Measurements from ENCODE around the gene LHX3.
A peak's percentile ranks its signal among the peaks of the same experiment; 100 is the strongest.

LHX3 gene

DNA sequence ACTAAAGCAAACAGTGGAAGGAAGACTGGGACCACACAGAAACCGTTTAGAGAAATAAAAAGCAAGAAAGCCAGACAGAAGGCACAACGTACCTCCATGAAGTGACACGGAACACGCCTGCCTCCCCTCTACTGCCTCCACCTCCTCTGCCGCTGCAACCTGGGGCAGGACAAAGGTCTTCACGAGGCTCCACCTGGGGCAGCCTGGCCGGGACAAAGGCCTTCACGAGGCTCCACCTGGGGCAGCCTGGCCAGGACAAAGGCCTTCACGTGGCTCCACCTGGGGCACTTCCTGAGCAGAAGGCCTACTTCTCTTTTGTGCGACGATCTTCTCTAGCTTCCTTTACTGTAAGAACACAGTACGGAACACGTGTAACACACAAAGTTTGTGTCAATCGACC lies 28.9 kb upstream of the LHX3 start:
- TF ChIP-seq, protein P1, sequence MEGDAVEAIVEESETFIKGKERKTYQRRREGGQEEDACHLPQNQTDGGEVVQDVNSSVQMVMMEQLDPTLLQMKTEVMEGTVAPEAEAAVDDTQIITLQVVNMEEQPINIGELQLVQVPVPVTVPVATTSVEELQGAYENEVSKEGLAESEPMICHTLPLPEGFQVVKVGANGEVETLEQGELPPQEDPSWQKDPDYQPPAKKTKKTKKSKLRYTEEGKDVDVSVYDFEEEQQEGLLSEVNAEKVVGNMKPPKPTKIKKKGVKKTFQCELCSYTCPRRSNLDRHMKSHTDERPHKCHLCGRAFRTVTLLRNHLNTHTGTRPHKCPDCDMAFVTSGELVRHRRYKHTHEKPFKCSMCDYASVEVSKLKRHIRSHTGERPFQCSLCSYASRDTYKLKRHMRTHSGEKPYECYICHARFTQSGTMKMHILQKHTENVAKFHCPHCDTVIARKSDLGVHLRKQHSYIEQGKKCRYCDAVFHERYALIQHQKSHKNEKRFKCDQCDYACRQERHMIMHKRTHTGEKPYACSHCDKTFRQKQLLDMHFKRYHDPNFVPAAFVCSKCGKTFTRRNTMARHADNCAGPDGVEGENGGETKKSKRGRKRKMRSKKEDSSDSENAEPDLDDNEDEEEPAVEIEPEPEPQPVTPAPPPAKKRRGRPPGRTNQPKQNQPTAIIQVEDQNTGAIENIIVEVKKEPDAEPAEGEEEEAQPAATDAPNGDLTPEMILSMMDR (IDR thresholded peaks at IDR 0.05; ENCODE audit: low read depth, low read length) = no peak
- TF ChIP-seq POLR2A (IDR thresholded peaks at IDR 0.05; ENCODE audit: extremely low read depth, insufficient read length) (no peak), MYC (IDR thresholded peaks at IDR 0.05; ENCODE audit: low read depth, low read length) (no peak)
- TF ChIP-seq, protein P2, sequence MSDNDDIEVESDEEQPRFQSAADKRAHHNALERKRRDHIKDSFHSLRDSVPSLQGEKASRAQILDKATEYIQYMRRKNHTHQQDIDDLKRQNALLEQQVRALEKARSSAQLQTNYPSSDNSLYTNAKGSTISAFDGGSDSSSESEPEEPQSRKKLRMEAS (IDR thresholded peaks at IDR 0.05; ENCODE audit: low read depth, low read length) = no peak
- no peak overlapping the region for H3K4me3 ChIP-seq (ENCODE audit: low read depth, low read length)

GRCh38 chr9:136233411-136233810 lies 28.5 kb upstream of the LHX3 start:
- DNase-seq (ENCODE audit: low read depth) = peak; percentile 34
- TF ChIP-seq, protein P2 (IDR thresholded peaks at IDR 0.05; ENCODE audit: low read depth, low read length) = no peak
- no peak for TF ChIP-seq POLR2A (IDR thresholded peaks at IDR 0.05; ENCODE audit: extremely low read depth, insufficient read length)
- no peak for TF ChIP-seq MYC (IDR thresholded peaks at IDR 0.05; ENCODE audit: low read depth, low read length)
- TF ChIP-seq, protein P1 (IDR thresholded peaks at IDR 0.05; ENCODE audit: low read depth, low read length) = no peak
- no peak overlapping the region for H3K4me3 ChIP-seq (ENCODE audit: low read depth, low read length)

More for the DNA sequence above, 28.9 kb upstream of the LHX3 start:
- no peak for DNase-seq (ENCODE audit: low read depth)

DNA sequence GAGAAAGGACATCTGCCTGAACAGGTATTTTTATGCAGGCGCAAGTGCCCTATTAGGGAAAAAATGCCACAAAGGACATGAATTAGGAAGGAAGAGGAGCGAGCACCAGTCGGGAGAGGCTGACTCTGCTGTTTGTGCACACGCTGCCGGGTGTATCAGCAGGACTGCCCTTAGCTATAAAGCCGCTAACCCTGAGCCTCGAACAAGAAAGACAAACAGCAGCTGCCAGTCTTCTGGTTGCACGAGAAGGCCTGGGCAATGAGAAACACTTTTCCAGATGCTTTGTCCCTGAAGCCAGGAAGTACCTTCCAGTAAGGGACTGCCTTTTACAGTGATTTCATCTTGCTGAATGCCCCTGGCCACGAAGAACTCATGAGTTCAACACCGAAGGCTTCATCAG lies 28.0 kb upstream of the LHX3 start:
- H3K4me3 ChIP-seq (ENCODE audit: low read depth, low read length) = no peak overlapping the region
- TF ChIP-seq, protein P1 (IDR thresholded peaks at IDR 0.05; ENCODE audit: low read depth, low read length) = no peak
- TF ChIP-seq, protein P2 (IDR thresholded peaks at IDR 0.05; ENCODE audit: low read depth, low read length) = no peak
- no peak for TF ChIP-seq MYC (IDR thresholded peaks at IDR 0.05; ENCODE audit: low read depth, low read length)
- DNase-seq (ENCODE audit: low read depth) = no peak

GRCh38 chr9:136231478-136232297 lies 26.8 kb upstream of the LHX3 start:
- no peak for DNase-seq (ENCODE audit: low read depth)
- TF ChIP-seq POLR2A (IDR thresholded peaks at IDR 0.05; ENCODE audit: extremely low read depth, insufficient read length) = no peak
- TF ChIP-seq, protein P1 (IDR thresholded peaks at IDR 0.05; ENCODE audit: low read depth, low read length) = no peak
- no peak for TF ChIP-seq MYC (IDR thresholded peaks at IDR 0.05; ENCODE audit: low read depth, low read length)
- TF ChIP-seq, protein P2 (IDR thresholded peaks at IDR 0.05; ENCODE audit: low read depth, low read length) = no peak
- H3K4me3 ChIP-seq (ENCODE audit: low read depth, low read length) = no peak overlapping the region

GRCh38 chr9:136230773-136231172 lies 25.8 kb upstream of the LHX3 start:
- TF ChIP-seq, protein P2 (IDR thresholded peaks at IDR 0.05; ENCODE audit: low read depth, low read length) = no peak
- TF ChIP-seq, protein P1 (IDR thresholded peaks at IDR 0.05; ENCODE audit: low read depth, low read length) = no peak
- TF ChIP-seq MYC (IDR thresholded peaks at IDR 0.05; ENCODE audit: low read depth, low read length) = no peak
- no peak overlapping the region for H3K4me3 ChIP-seq (ENCODE audit: low read depth, low read length)
- no peak for DNase-seq (ENCODE audit: low read depth)

Data from NB4 (cell line).